ENCODE data around the gene EPC2.

EPC2 gene

GRCh38 chr2:148810081-148810480 lies 165.5 kb downstream of the EPC2 start:
- DNase-seq (ENCODE audit: low read depth in 2 of 2): no peak

- DNase-seq (ENCODE audit: low read depth in 2 of 2): no peak
These were observed 167.8 kb downstream of the EPC2 start for GRCh38 chr2:148812306-148812705.

- DNase-seq (ENCODE audit: low read depth in 2 of 2): peak; percentile 18
These were observed 169.1 kb downstream of the EPC2 start for GRCh38 chr2:148813603-148814065.

GRCh38 chr2:148814143-148814859 lies 169.8 kb downstream of the EPC2 start:
- no peak for DNase-seq (ENCODE audit: low read depth in 2 of 2)

GRCh38 chr2:148814860-148815419 lies 170.4 kb downstream of the EPC2 start:
- no peak for DNase-seq (ENCODE audit: low read depth in 2 of 2)

- DNase-seq (ENCODE audit: low read depth in 2 of 2): no peak
These were observed 171.6 kb downstream of the EPC2 start for GRCh38 chr2:148816176-148816575.

GRCh38 chr2:148817210-148817708 lies 172.7 kb downstream of the EPC2 start:
- DNase-seq (ENCODE audit: low read depth in 2 of 2): no peak

GRCh38 chr2:148819019-148819585 lies 174.6 kb downstream of the EPC2 start:
- DNase-seq (ENCODE audit: low read depth in 2 of 2): no peak

GRCh38 chr2:148824190-148824589 lies 179.6 kb downstream of the EPC2 start:
- no peak for DNase-seq (ENCODE audit: low read depth in 2 of 2)

- no peak for DNase-seq (ENCODE audit: low read depth in 2 of 2)
These were observed 182.2 kb downstream of the EPC2 start for GRCh38 chr2:148826791-148827190.

GRCh38 chr2:148828941-148829340 lies 184.4 kb downstream of the EPC2 start:
- DNase-seq (ENCODE audit: low read depth in 2 of 2): no peak

GRCh38 chr2:148829618-148830017 lies 185.1 kb downstream of the EPC2 start:
- no peak for DNase-seq (ENCODE audit: low read depth in 2 of 2)

GRCh38 chr2:148832637-148833036 lies 188.1 kb downstream of the EPC2 start:
- DNase-seq (ENCODE audit: low read depth in 2 of 2): no peak

Measured in stimulated activated CD8-positive, alpha-beta memory T cell treated with anti-CD3 and anti-CD28 coated beads, Interleukin-7, amount 100 ng/mL, for 1 hour (primary cell).